IMR-90 (cell line): Measurements from ENCODE around the gene CDC25A.

Experiments
- BHLHE40 ChIP-seq: fragments of 150-350 bp; IDR thresholded peaks from 2 replicates; pipeline ENCODE4 v1.6.1; 2016; ENCODE audit warnings: mild to moderate bottlenecking, low read depth, low read length
- CEBPB ChIP-seq: IDR thresholded peaks from 2 replicates; pipeline ENCODE4 v1.6.1; 2012; ENCODE audit warnings: low read depth, low read length, improper control_type of control experiment
- CTCF ChIP-seq: conservative IDR thresholded peaks from 2 replicates; pipeline ENCODE4 v1.5.1; 2012; ENCODE audit warnings: mild to moderate bottlenecking, low read depth, low read length, improper control_type of control experiment
- MAFK ChIP-seq: IDR thresholded peaks from 2 replicates; pipeline ENCODE4 v1.6.1; 2012; ENCODE audit warnings: low read depth, low read length, improper control_type of control experiment
- MAZ ChIP-seq: IDR thresholded peaks from 2 replicates; pipeline ENCODE4 v1.6.1; 2012; ENCODE audit warnings: low read depth, mild to moderate bottlenecking, low read length, improper control_type of control experiment, moderate library complexity, borderline replicate concordance
- POLR2A ChIP-seq: IDR thresholded peaks from 2 replicates; pipeline ENCODE4 v1.6.1; 2012; ENCODE audit warnings: mild to moderate bottlenecking, low read depth, low read length
- RAD21 ChIP-seq: IDR thresholded peaks from 2 replicates; pipeline ENCODE4 v1.6.1; 2012; ENCODE audit warnings: low read length, improper control_type of control experiment
- RCOR1 ChIP-seq: IDR thresholded peaks from 2 replicates; pipeline ENCODE4 v1.6.1; 2012; ENCODE audit warnings: mild to moderate bottlenecking, low read length, improper control_type of control experiment; ENCODE audit not compliant: insufficient replicate concordance
- RFX5 ChIP-seq: IDR thresholded peaks from 2 replicates; pipeline ENCODE4 v1.8.0; 2012; ENCODE audit warnings: low read depth, mild to moderate bottlenecking, low read length, moderate library complexity
- TF ChIP-seq, protein P1 (sequence below): fragments of 150-350 bp; IDR thresholded peaks from 2 replicates; pipeline ENCODE4 v1.6.1; 2017; ENCODE audit warnings: mild to moderate bottlenecking, antibody characterized with exemption, low read length, low read depth

DNA sequence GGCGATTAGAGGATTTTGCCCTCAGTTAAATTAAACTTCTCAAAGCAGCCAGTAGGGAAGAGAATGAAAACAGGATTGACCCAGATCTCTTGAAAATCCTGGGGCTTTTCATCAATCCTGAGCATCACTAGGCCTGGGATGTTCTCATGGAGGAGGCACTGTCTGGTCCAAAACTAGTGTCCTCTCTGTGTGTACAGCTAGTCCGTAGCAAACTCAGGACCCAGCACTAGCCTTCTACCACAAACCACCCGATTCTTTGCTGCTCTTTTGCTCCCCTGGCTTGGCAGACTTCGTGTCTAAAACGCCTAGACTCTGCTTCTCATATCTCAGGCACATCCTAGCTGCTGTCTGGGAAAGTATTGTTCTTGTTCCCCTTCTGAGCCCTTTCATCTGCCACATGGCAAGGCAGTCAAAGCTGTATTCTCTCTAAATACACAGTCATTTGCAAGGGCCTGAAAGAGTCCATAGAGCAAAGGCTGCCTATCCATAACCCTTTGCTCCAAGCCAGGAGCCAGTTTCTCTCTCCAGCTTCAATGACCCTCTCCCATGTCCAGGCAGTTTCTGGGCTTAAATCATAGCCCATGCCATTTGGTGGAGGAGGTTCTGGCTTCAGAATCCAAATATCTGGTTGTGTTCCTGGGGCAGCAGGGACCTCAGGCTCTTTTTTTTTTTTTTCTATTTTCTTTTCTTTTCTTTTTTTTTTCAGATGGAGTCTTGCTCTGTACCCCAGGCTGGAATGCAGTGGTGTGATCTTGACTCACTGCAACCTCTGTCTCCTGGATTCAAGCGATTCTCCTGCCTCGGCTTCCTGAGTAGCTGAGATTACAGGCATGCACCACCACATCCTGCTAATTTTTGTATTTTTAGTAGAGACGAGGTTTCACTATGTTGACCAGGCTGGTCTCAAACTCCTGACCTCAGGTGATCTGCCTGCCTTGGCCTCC lies 52.4 kb downstream of the CDC25A start:
- TF ChIP-seq POLR2A (no peak), RAD21 (no peak), CTCF (no peak), BHLHE40 (no peak), MAZ (no peak), MAFK (no peak), RCOR1 (no peak), CEBPB (no peak), RFX5 (no peak)
- TF ChIP-seq, protein P1, sequence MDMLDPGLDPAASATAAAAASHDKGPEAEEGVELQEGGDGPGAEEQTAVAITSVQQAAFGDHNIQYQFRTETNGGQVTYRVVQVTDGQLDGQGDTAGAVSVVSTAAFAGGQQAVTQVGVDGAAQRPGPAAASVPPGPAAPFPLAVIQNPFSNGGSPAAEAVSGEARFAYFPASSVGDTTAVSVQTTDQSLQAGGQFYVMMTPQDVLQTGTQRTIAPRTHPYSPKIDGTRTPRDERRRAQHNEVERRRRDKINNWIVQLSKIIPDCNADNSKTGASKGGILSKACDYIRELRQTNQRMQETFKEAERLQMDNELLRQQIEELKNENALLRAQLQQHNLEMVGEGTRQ, result no peak
